ENCODE data around the gene CFTR. TPM values are rescaled to one million over a fixed set of nuclear protein-coding genes. Genes with fewer than 3 reads are reported as not detected.

Gene CFTR
- total and polyA plus RNA-seq, 2 of the 4 experiments (the other 2 are of a cell fraction), result 0.18 to 0.21 TPM

DNA sequence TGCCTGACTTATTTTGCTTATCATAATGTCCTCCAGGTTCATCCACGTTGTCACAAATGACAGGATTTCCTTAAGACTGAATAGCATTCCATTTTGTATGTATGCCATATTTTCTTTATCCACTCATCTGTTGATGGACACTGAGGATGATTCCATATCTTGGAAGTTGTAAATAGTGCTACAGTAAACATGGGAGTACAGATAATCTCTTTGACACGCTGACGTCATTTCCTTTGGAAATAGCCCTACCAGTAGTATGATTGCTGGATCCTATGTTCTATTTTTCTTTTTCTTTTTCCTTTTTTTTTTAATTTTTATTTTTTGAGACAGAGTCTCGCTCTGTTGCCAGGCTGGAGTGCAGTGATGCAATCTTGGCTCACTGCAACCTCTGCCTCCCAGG is 225.8 kb downstream of the CFTR start:
- no peak overlapping the region for H3K18ac ChIP-seq (ENCODE audit: low read depth, low read length)
- H3K27ac ChIP-seq (ENCODE audit: insufficient read depth, low read length), result no peak overlapping the region
- no peak overlapping the region for H3K4me3 ChIP-seq (ENCODE audit: insufficient read depth, low read depth, low read length)
- no peak overlapping the region for H4K8ac ChIP-seq (ENCODE audit: low read depth in 2 of 2, low read length in 2 of 2)
- ATAC-seq (ENCODE audit: low read depth) (no peak), DNase-seq (no peak)
- no peaks in the 10 kb centered on the region for H3K79me1 ChIP-seq (ENCODE audit: low read depth in 1 of 2, low read length in 2 of 2)
- no peak overlapping the region for H4K91ac ChIP-seq (ENCODE audit: insufficient read depth, low read depth, low read length)
- H2BK15ac ChIP-seq (ENCODE audit: low read depth, low read length), result no peak overlapping the region
- BruUV-seq (replicated peaks), result no TSS peak
- H4K20me1 ChIP-seq (ENCODE audit: insufficient read depth, low read length), result no peaks in the 10 kb centered on the region
- H3K27me3 ChIP-seq (ENCODE audit: control insufficient read depth, insufficient read depth, low read length), result no peaks in the 10 kb centered on the region
- dilution Hi-C loops (cut with HindIII; ENCODE audit: low sequenced_read_pairs, unreplicated experiment) (no loop called here), in situ Hi-C loops (cut with MboI; ENCODE audit: low sequenced_read_pairs) (loop anchor here (25.0 kb wide), 1 partner anchor 768 kb away; no protein-coding TSS in a partner anchor), intact Hi-C loops (cut with micrococcal nuclease) (no loop called here)
- H3K9me3 ChIP-seq (ENCODE audit: control insufficient read depth, insufficient read depth, low read length), result no peaks in the 10 kb centered on the region
- WGBS, 2 experiments (ENCODE audit: extremely low coverage in 2 of 2, insufficient read length in 1 of 2), result no CpG with 5 or more reads among the region's 4 CpGs
- H2BK120ac ChIP-seq (ENCODE audit: low read depth, low read length), result no peak overlapping the region
- no peak overlapping the region for H4K5ac ChIP-seq (ENCODE audit: low read depth, low read length)
- H3K4me2 ChIP-seq (ENCODE audit: low read depth, low read length), result no peak overlapping the region
- no peak overlapping the region for H3K14ac ChIP-seq (replicated peaks; ENCODE audit: low read depth, low read length)
- H3K9me1 ChIP-seq (ENCODE audit: insufficient read depth, low read length), result no peaks in the 10 kb centered on the region
- H2AK9ac ChIP-seq (replicated peaks; ENCODE audit: low read depth, low read length, poor library complexity), result no peak overlapping the region
- no peak overlapping the region for H3K56ac ChIP-seq (ENCODE audit: extremely low read depth, insufficient read depth, low read length)
- no peak overlapping the region for H3K9ac ChIP-seq (ENCODE audit: low read depth, low read length)
- no peak overlapping the region for H2AK5ac ChIP-seq (ENCODE audit: low read depth, low read length)
- H2AFZ ChIP-seq (replicated peaks; ENCODE audit: low read length, poor library complexity), result no peak overlapping the region
- no peaks in the 10 kb centered on the region for H3K36me3 ChIP-seq (ENCODE audit: control insufficient read depth, insufficient read depth, low read length)
- POLR2A ChIA-PET (ENCODE audit: unreplicated experiment), result no interaction called here
- CTCF ChIA-PET, result no interaction called here
- no peak overlapping the region for H2BK5ac ChIP-seq (ENCODE audit: low read depth, low read length, poor library complexity, severe bottlenecking)
- TF ChIP-seq, protein P1, sequence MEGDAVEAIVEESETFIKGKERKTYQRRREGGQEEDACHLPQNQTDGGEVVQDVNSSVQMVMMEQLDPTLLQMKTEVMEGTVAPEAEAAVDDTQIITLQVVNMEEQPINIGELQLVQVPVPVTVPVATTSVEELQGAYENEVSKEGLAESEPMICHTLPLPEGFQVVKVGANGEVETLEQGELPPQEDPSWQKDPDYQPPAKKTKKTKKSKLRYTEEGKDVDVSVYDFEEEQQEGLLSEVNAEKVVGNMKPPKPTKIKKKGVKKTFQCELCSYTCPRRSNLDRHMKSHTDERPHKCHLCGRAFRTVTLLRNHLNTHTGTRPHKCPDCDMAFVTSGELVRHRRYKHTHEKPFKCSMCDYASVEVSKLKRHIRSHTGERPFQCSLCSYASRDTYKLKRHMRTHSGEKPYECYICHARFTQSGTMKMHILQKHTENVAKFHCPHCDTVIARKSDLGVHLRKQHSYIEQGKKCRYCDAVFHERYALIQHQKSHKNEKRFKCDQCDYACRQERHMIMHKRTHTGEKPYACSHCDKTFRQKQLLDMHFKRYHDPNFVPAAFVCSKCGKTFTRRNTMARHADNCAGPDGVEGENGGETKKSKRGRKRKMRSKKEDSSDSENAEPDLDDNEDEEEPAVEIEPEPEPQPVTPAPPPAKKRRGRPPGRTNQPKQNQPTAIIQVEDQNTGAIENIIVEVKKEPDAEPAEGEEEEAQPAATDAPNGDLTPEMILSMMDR (conservative IDR thresholded peaks at IDR 0.05; ENCODE audit: low read depth, low read length), result no peak
- TF ChIP-seq POLR2A (IDR thresholded peaks at IDR 0.05; ENCODE audit: low read depth, low read length) (no peak), MXI1 (IDR thresholded peaks at IDR 0.05; ENCODE audit: borderline replicate concordance, low read depth, low read length) (no peak), RCOR1 (IDR thresholded peaks at IDR 0.05; ENCODE audit: insufficient replicate concordance, low read length) (no peak), CEBPB (IDR thresholded peaks at IDR 0.05; ENCODE audit: low read depth, low read length) (no peak), CHD1 (IDR thresholded peaks at IDR 0.05; ENCODE audit: low read depth, low read length) (no peak), RFX5 (IDR thresholded peaks at IDR 0.05; ENCODE audit: low read depth, low read length) (no peak), FOS (IDR thresholded peaks at IDR 0.05; ENCODE audit: low read depth, low read length) (no peak), MAZ (IDR thresholded peaks at IDR 0.05; ENCODE audit: borderline replicate concordance, low read depth, low read length) (no peak), NFE2L2 (IDR thresholded peaks at IDR 0.05; ENCODE audit: low read depth, low read length) (no peak), MAFK (IDR thresholded peaks at IDR 0.05; ENCODE audit: low read depth, low read length) (no peak), BHLHE40 (IDR thresholded peaks at IDR 0.05; ENCODE audit: low read depth, low read length) (no peak), SMC3 (IDR thresholded peaks at IDR 0.05; ENCODE audit: low read depth, low read length) (no peak)
- TF ChIP-seq, protein P2, sequence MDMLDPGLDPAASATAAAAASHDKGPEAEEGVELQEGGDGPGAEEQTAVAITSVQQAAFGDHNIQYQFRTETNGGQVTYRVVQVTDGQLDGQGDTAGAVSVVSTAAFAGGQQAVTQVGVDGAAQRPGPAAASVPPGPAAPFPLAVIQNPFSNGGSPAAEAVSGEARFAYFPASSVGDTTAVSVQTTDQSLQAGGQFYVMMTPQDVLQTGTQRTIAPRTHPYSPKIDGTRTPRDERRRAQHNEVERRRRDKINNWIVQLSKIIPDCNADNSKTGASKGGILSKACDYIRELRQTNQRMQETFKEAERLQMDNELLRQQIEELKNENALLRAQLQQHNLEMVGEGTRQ (IDR thresholded peaks at IDR 0.05; ENCODE audit: low read depth, low read length), result no peak
- TF ChIP-seq, protein P3, sequence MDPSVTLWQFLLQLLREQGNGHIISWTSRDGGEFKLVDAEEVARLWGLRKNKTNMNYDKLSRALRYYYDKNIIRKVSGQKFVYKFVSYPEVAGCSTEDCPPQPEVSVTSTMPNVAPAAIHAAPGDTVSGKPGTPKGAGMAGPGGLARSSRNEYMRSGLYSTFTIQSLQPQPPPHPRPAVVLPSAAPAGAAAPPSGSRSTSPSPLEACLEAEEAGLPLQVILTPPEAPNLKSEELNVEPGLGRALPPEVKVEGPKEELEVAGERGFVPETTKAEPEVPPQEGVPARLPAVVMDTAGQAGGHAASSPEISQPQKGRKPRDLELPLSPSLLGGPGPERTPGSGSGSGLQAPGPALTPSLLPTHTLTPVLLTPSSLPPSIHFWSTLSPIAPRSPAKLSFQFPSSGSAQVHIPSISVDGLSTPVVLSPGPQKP (IDR thresholded peaks at IDR 0.05; ENCODE audit: borderline replicate concordance, low read depth, low read length), result no peak
- H3K23ac ChIP-seq (ENCODE audit: low read depth, low read length), result no peak overlapping the region
- no peak overlapping the region for H3K4ac ChIP-seq (ENCODE audit: low read depth, low read length)
- no peak overlapping the region for H2BK20ac ChIP-seq (ENCODE audit: low read depth, low read length)
- no peaks in the 10 kb centered on the region for H3K4me1 ChIP-seq (ENCODE audit: control insufficient read depth, insufficient read depth, low read length)
